Tibial artery (tissue), 4 donors: Measurements from ENCODE around the gene ADARB1.
A peak's percentile ranks its signal among the peaks of the same experiment; 100 is the strongest.

Experiments
- DNase-seq, 2 donors: peaks; one replicate each; pipeline ENCODE4 v3.0.0-alpha.2; 2019
- H3K27ac ChIP-seq, 2 donors: fragments of 200-600 bp; sonication (generic) in 1 of 2; 1 replicate in 1 of 2; 2 replicates in 1 of 2; pipeline ENCODE4 v1.5.1; 2018 to 2019; ENCODE audit warnings: mild to moderate bottlenecking in 1 of 2
- H3K27me3 ChIP-seq, 2 donors: fragments of 200-600 bp; sonication (generic) in 1 of 2; one replicate each; pipeline versions ENCODE4 v1.5.1 to v1.6.0; 2016 to 2019
- H3K36me3 ChIP-seq, 3 donors: fragments of 200-600 bp; sonication (generic) in 2 of 3; one replicate each; pipeline ENCODE4 v1.5.1; 2016 to 2019; ENCODE audit warnings: mild to moderate bottlenecking in 2 of 3
- H3K4me1 ChIP-seq, 4 donors: fragments of 200-600 bp; sonication (generic) in 2 of 4; 1 replicate in 3 of 4; 2 replicates in 1 of 4; pipeline ENCODE4 v1.5.1; 2016 to 2019
- H3K4me3 ChIP-seq, 2 donors: fragments of 200-600 bp; sonication (generic) in 1 of 2; 1 replicate in 1 of 2; 2 replicates in 1 of 2; pipeline ENCODE4 v1.5.1; 2018 to 2019; ENCODE audit warnings: mild to moderate bottlenecking in 2 of 2
- H3K9me3 ChIP-seq, 3 donors: fragments of 200-600 bp; sonication (generic) in 1 of 3; one replicate each; pipeline ENCODE4 v1.5.1; 2016 to 2019
- CTCF ChIP-seq, 2 experiments: fragments of 200-600 bp in 1 of 2; fragments of 450-650 bp in 1 of 2; IDR thresholded peaks; one replicate each; pipeline ENCODE4 v1.5.1; 2017 to 2019; ENCODE audit warnings: antibody characterized with exemption in 2 of 2, mild to moderate bottlenecking in 1 of 2, moderate library complexity in 1 of 2
- intact Hi-C: fragments of 100-400 bp; cut with DNase I; formaldehyde crosslinking; loops from one replicate; pipeline ENCODE4 v1.15.0; 2023; ENCODE audit warnings: low total_unique reads

The ADARB1 gene

GRCh38 chr21:45250914-45251634 lies 176.7 kb downstream of the ADARB1 start:
- H3K27me3 ChIP-seq, result peaks cover 0 to 30% of the 10 kb centered on the region in 2 donors
- H3K4me1 ChIP-seq, result peaks cover 0 to 14% (median 2%) of the 10 kb centered on the region in 4 donors
- intact Hi-C loops, result no loop called here
- no peak overlapping the region for H3K27ac ChIP-seq
- DNase-seq, result no peak
- H3K9me3 ChIP-seq, result no peaks in the 10 kb centered on the region
- TF ChIP-seq CTCF (IDR thresholded peaks at IDR 0.05), result no peak
- H3K4me3 ChIP-seq, result no peak overlapping the region
- no peaks in the 10 kb centered on the region for H3K36me3 ChIP-seq

- Histone ChIP-seq H3K9me3 (no peaks in the 10 kb centered on the region), H3K4me3 (no peak overlapping the region), H3K27ac (no peak overlapping the region), H3K36me3 (no peaks in the 10 kb centered on the region), H3K27me3 (peaks cover 0 to 30% of the 10 kb centered on the region in 2 donors), H3K4me1 (peaks cover 0 to 14% (median 2%) of the 10 kb centered on the region in 4 donors)
- intact Hi-C loops, result no loop called here
- no peak for DNase-seq
- no peak for TF ChIP-seq CTCF (IDR thresholded peaks at IDR 0.05)
These were observed 177.5 kb downstream of the ADARB1 start for GRCh38 chr21:45251635-45252447.

GRCh38 chr21:45252448-45252925 lies 178.1 kb downstream of the ADARB1 start:
- Histone ChIP-seq H3K27me3 (peaks cover 0 to 34% of the 10 kb centered on the region in 2 donors), H3K27ac (no peak overlapping the region), H3K9me3 (no peaks in the 10 kb centered on the region), H3K36me3 (no peaks in the 10 kb centered on the region), H3K4me1 (peaks cover 0 to 14% (median 2%) of the 10 kb centered on the region in 4 donors), H3K4me3 (no peak overlapping the region)
- TF ChIP-seq CTCF (IDR thresholded peaks at IDR 0.05), result no peak
- intact Hi-C loops, result no loop called here
- DNase-seq, result no peak

GRCh38 chr21:45253180-45253579 lies 178.8 kb downstream of the ADARB1 start:
- Histone ChIP-seq H3K4me1 (peaks cover 0 to 11% (median 2%) of the 10 kb centered on the region in 4 donors), H3K9me3 (no peaks in the 10 kb centered on the region), H3K36me3 (no peaks in the 10 kb centered on the region), H3K4me3 (no peak overlapping the region), H3K27ac (no peak overlapping the region), H3K27me3 (peaks cover 0 to 41% of the 10 kb centered on the region in 2 donors)
- intact Hi-C loops, result no loop called here
- no peak for TF ChIP-seq CTCF (IDR thresholded peaks at IDR 0.05)
- DNase-seq, result no peak

- Histone ChIP-seq H3K36me3 (no peaks in the 10 kb centered on the region), H3K9me3 (no peaks in the 10 kb centered on the region), H3K27me3 (peaks cover 0 to 45% of the 10 kb centered on the region in 2 donors), H3K27ac (no peak overlapping the region), H3K4me1 (peaks cover 0 to 4% (median under 1%) of the 10 kb centered on the region in 4 donors), H3K4me3 (no peak overlapping the region)
- peak in 1 of 2 donors; percentile 12 for DNase-seq
- no peak for TF ChIP-seq CTCF (IDR thresholded peaks at IDR 0.05)
- intact Hi-C loops, result no loop called here
These were observed 179.5 kb downstream of the ADARB1 start for GRCh38 chr21:45253633-45254459.
